ENCODE results near the gene FCHSD2. TPM values are rescaled to one million over a fixed set of nuclear protein-coding genes. Genes with fewer than 3 reads are reported as not detected.

FCHSD2 gene
- total and polyA plus RNA-seq, 2 donors from 2014 or later: 8.0 to 58.7 TPM

GRCh38 chr11:73174495-73174791, 32.3 kb upstream of the FCHSD2 start:
- intact Hi-C loops (cut with DNase I): loop anchor here (10.0 kb wide), 1 partner anchor 450 kb away; no protein-coding TSS in a partner anchor

GRCh38 chr11:73173755-73174494, 31.8 kb upstream of the FCHSD2 start:
- no peaks in the 10 kb centered on the region for H3K36me3 ChIP-seq (ENCODE audit: control insufficient read depth in 2 of 3, insufficient read depth in 3 of 3, low read length in 3 of 3)
- peak in 1 of 5 donors; percentile 73 for DNase-seq
- no peak overlapping the region for H3K9ac ChIP-seq (ENCODE audit: low read length in 3 of 3)
- no peak for FAIRE-seq
- H3K4me3 ChIP-seq (ENCODE audit: low read length in 3 of 3): no peak overlapping the region
- TF ChIP-seq CTCF (IDR thresholded peaks at IDR 0.05; ENCODE audit: borderline replicate concordance, extremely low read depth, insufficient read depth): no peak
- intact Hi-C loops (cut with DNase I): loop anchor here (10.0 kb wide), 1 partner anchor 449 kb away; no protein-coding TSS in a partner anchor
- no peaks in the 10 kb centered on the region for H3K27me3 ChIP-seq (ENCODE audit: control insufficient read depth, insufficient read depth, low read length)
- H3K27ac ChIP-seq (ENCODE audit: low read depth in 2 of 2, low read length in 2 of 2): no peak overlapping the region
- H3K9me3 ChIP-seq (ENCODE audit: control insufficient read depth in 2 of 3, insufficient read depth in 1 of 3, low read length in 3 of 3): no peaks in the 10 kb centered on the region
- peaks cover 2 to 13% (median 13%) of the 10 kb centered on the region in 3 donors for H3K4me1 ChIP-seq (ENCODE audit: control insufficient read depth in 2 of 3, insufficient read depth in 2 of 3, low read depth in 1 of 3, low read length in 3 of 3)

More at GRCh38 chr11:73174495-73174791, 32.3 kb upstream of the FCHSD2 start:
- H3K4me3 ChIP-seq (ENCODE audit: low read length in 3 of 3): no peak overlapping the region
- FAIRE-seq (no peak), DNase-seq (peak in 1 of 5 donors; percentile 6)
- no peak overlapping the region for H3K27ac ChIP-seq (ENCODE audit: low read depth in 2 of 2, low read length in 2 of 2)
- no peaks in the 10 kb centered on the region for H3K9me3 ChIP-seq (ENCODE audit: control insufficient read depth in 2 of 3, insufficient read depth in 1 of 3, low read length in 3 of 3)
- no peaks in the 10 kb centered on the region for H3K36me3 ChIP-seq (ENCODE audit: control insufficient read depth in 2 of 3, insufficient read depth in 3 of 3, low read length in 3 of 3)
- peaks cover 2 to 13% (median 13%) of the 10 kb centered on the region in 3 donors for H3K4me1 ChIP-seq (ENCODE audit: control insufficient read depth in 2 of 3, insufficient read depth in 2 of 3, low read depth in 1 of 3, low read length in 3 of 3)
- no peak for TF ChIP-seq CTCF (IDR thresholded peaks at IDR 0.05; ENCODE audit: borderline replicate concordance, extremely low read depth, insufficient read depth)
- no peaks in the 10 kb centered on the region for H3K27me3 ChIP-seq (ENCODE audit: control insufficient read depth, insufficient read depth, low read length)
- no peak overlapping the region for H3K9ac ChIP-seq (ENCODE audit: low read length in 3 of 3)

DNA sequence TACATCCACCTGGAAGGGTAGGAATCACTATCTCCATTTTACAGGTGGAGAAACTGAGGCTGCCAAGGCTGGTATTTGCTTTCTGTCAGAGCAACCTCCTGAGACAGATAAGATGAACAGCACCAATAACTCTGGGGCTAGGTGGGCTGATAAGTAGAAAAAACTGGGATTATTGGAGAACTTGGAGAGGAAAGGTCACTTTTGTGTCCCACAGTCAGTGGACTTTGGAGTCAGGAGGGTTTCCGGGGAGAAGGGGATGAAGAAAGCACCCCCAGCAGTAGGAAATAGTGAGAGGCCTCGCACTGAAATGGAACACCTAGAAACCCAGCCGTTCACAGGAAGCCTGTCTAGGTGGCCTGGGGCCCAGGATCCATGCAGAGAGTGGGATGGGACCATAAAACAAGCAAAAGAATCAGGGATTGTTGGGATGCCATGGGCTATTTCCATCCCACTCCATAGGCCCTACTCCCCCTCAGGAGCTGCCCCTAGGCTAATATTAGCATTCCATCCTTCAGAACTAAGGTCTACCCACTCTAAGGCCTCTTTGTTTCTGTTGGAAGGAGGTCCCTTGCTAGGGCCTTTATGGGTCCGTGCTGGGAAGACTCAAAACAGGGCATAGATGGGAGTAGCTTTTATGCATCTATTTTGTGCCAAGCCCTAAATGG, 31.0 kb upstream of the FCHSD2 start:
- DNase-seq (peak in 1 of 5 donors; percentile 14), FAIRE-seq (no peak)
- Histone ChIP-seq H3K36me3 (ENCODE audit: control insufficient read depth in 2 of 3, insufficient read depth in 3 of 3, low read length in 3 of 3) (no peaks in the 10 kb centered on the region), H3K9ac (ENCODE audit: low read length in 3 of 3) (no peak overlapping the region), H3K27ac (ENCODE audit: low read depth in 2 of 2, low read length in 2 of 2) (no peak overlapping the region), H3K9me3 (ENCODE audit: control insufficient read depth in 2 of 3, insufficient read depth in 1 of 3, low read length in 3 of 3) (no peaks in the 10 kb centered on the region), H3K27me3 (ENCODE audit: control insufficient read depth, insufficient read depth, low read length) (no peaks in the 10 kb centered on the region), H3K4me1 (ENCODE audit: control insufficient read depth in 2 of 3, insufficient read depth in 2 of 3, low read depth in 1 of 3, low read length in 3 of 3) (peaks cover 2 to 13% (median 13%) of the 10 kb centered on the region in 3 donors), H3K4me3 (ENCODE audit: low read length in 3 of 3) (no peak overlapping the region)
- no peak for TF ChIP-seq CTCF (IDR thresholded peaks at IDR 0.05; ENCODE audit: borderline replicate concordance, extremely low read depth, insufficient read depth)
- intact Hi-C loops (cut with DNase I): loop anchor here (10.0 kb wide), 1 partner anchor 448 kb away; no protein-coding TSS in a partner anchor

All from kidney (tissue), 14 donors.